ENCODE data around the gene RGL1. TPM values are rescaled to one million over a fixed set of nuclear protein-coding genes. Genes with fewer than 3 reads are reported as not detected.

RGL1 gene
- total and polyA plus RNA-seq, 7 experiments from 2014 or later = 0.90 to 6.2 (median 2.6) TPM

- H3K4me3 Mint-ChIP-seq = no peak overlapping the region
- no peak for DNase-seq
- intact Hi-C loops (cut with micrococcal nuclease) = loop anchor here in 1 of 2 donors (1.0 kb wide), 1 partner anchor 15 kb away; no protein-coding TSS in a partner anchor
- ChIA-PET POLR2A (no interaction called here), CTCF (interaction anchor here (0.6 kb wide), 1 partner anchor 17 kb away, joined by 4 read pairs; no protein-coding TSS in a partner anchor)
- no peaks in the 10 kb centered on the region for H3K27me3 ChIP-seq (ENCODE audit: control insufficient read depth in 2 of 2, insufficient read depth in 2 of 2, low read length in 2 of 2)
- H3K9me3 ChIP-seq (ENCODE audit: control insufficient read depth in 2 of 3, low read length in 3 of 3) = no peaks in the 10 kb centered on the region
- no peak overlapping the region for H3K27ac Mint-ChIP-seq
- H3K36me3 ChIP-seq (ENCODE audit: control insufficient read depth in 2 of 3, insufficient read depth in 3 of 3, low read length in 3 of 3) = no peaks in the 10 kb centered on the region
- no peaks in the 10 kb centered on the region for H3K4me1 ChIP-seq (ENCODE audit: control insufficient read depth in 2 of 2, insufficient read depth in 2 of 2, low read length in 2 of 2)
- peaks cover 0 to 7% (median 2%) of the 10 kb centered on the region in 7 donors for H3K4me1 Mint-ChIP-seq
- H3K4me3 ChIP-seq (ENCODE audit: low read length) = no peak overlapping the region
- no peak overlapping the region for H3K27ac ChIP-seq (ENCODE audit: low read depth, low read length)
- H3K36me3 Mint-ChIP-seq = peaks cover 3 to 52% (median 30%) of the 10 kb centered on the region in 5 donors
- no peaks in the 10 kb centered on the region for H3K9me3 Mint-ChIP-seq
- no peak for ATAC-seq
- H3K27me3 Mint-ChIP-seq = no peaks in the 10 kb centered on the region
Observed at GRCh38 chr1:183903101-183903500, 98.2 kb downstream of the RGL1 start.

- no peaks in the 10 kb centered on the region for H3K27me3 Mint-ChIP-seq
- Histone ChIP-seq H3K4me1 (ENCODE audit: control insufficient read depth in 2 of 2, insufficient read depth in 2 of 2, low read length in 2 of 2) (no peaks in the 10 kb centered on the region), H3K36me3 (ENCODE audit: control insufficient read depth in 2 of 3, insufficient read depth in 3 of 3, low read length in 3 of 3) (peaks cover 0 to 4% (median 0%) of the 10 kb centered on the region in 3 experiments), H3K9me3 (ENCODE audit: control insufficient read depth in 2 of 3, low read length in 3 of 3) (no peaks in the 10 kb centered on the region), H3K27me3 (ENCODE audit: control insufficient read depth in 2 of 2, insufficient read depth in 2 of 2, low read length in 2 of 2) (no peaks in the 10 kb centered on the region), H3K27ac (ENCODE audit: low read depth, low read length) (no peak overlapping the region), H3K4me3 (ENCODE audit: low read length) (no peak overlapping the region)
- no peak overlapping the region for H3K27ac Mint-ChIP-seq
- CTCF ChIA-PET = interaction anchor here (0.6 to 1.7 kb wide), 4 partner anchors 10 to 221 kb away, joined by 4 to 6 read pairs (median 5); no protein-coding TSS in a partner anchor
- intact Hi-C loops (cut with micrococcal nuclease) = no loop called here
- peaks cover 3 to 46% (median 20%) of the 10 kb centered on the region in 5 donors for H3K36me3 Mint-ChIP-seq
- H3K4me1 Mint-ChIP-seq = peaks cover 0 to 8% (median 0%) of the 10 kb centered on the region in 7 donors
- DNase-seq = no peak
- H3K9me3 Mint-ChIP-seq = no peaks in the 10 kb centered on the region
- no peak for ATAC-seq
- no peak overlapping the region for H3K4me3 Mint-ChIP-seq
- POLR2A ChIA-PET = interaction anchor here (0.6 kb wide), 1 partner anchor 271 kb away, joined by 5 read pairs; no protein-coding TSS in a partner anchor
Observed at GRCh38 chr1:183905508-183906113, 100.7 kb downstream of the RGL1 start.

DNA sequence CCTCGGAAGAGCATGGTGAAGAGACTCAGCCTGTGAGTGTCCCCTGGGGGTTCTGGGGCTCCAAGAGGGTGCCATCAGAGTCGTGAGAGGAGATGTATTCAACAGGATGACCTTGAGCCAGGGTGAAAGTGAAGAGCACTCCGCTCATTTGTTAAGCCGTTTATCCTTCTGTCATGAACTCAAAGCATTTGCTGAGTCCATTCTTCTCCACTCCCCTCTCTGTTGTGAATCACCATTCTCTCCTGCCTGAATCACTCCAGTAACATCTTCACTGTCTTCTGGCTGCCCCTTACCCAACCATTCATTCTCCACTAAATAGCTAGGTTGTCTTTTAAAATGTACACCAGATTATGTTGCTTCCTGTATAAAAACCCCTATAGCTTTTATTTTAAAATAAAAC, 102.2 kb downstream of the RGL1 start:
- no peak overlapping the region for H3K27ac ChIP-seq (ENCODE audit: low read depth, low read length)
- Mint-ChIP-seq H3K4me3 (no peak overlapping the region), H3K36me3 (peaks cover 3 to 48% (median 15%) of the 10 kb centered on the region in 5 donors), H3K4me1 (peaks cover 0 to 5% (median 0%) of the 10 kb centered on the region in 7 donors), H3K27ac (no peak overlapping the region), H3K27me3 (no peaks in the 10 kb centered on the region), H3K9me3 (no peaks in the 10 kb centered on the region)
- ChIA-PET CTCF (interaction anchor here (1.5 to 1.6 kb wide), 2 partner anchors 9 to 252 kb away, joined by 5 to 6 read pairs; no protein-coding TSS in a partner anchor), POLR2A (no interaction called here)
- DNase-seq (no peak), ATAC-seq (no peak)
- intact Hi-C loops (cut with micrococcal nuclease) = no loop called here
- no peaks in the 10 kb centered on the region for H3K27me3 ChIP-seq (ENCODE audit: control insufficient read depth in 2 of 2, insufficient read depth in 2 of 2, low read length in 2 of 2)
- no peaks in the 10 kb centered on the region for H3K9me3 ChIP-seq (ENCODE audit: control insufficient read depth in 2 of 3, low read length in 3 of 3)
- H3K4me3 ChIP-seq (ENCODE audit: low read length) = no peak overlapping the region
- H3K4me1 ChIP-seq (ENCODE audit: control insufficient read depth in 2 of 2, insufficient read depth in 2 of 2, low read length in 2 of 2) = no peaks in the 10 kb centered on the region
- H3K36me3 ChIP-seq (ENCODE audit: control insufficient read depth in 2 of 3, insufficient read depth in 3 of 3, low read length in 3 of 3) = peaks cover 0 to 4% (median 0%) of the 10 kb centered on the region in 3 experiments

DNA sequence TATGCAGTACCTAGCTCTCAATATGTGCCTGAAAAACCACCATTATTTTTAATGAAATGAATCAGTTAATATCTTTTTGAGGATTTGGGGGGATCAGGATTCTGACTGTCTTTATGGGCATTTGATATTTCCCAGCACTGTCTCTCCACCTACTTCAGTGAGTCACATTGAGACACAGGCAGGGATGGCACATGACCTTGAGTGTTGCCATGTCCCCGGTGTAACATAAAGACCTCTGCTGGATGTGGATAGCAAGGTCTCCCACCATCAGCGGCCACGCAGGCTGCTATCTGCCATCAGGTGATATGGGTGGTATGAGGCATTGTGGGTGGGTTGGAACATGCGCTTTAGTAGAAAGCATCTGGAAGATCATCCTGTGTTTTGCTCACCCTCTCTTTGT, 103.2 kb downstream of the RGL1 start:
- no peak overlapping the region for H3K4me3 Mint-ChIP-seq
- peaks cover 0 to 5% (median 0%) of the 10 kb centered on the region in 7 donors for H3K4me1 Mint-ChIP-seq
- intact Hi-C loops (cut with micrococcal nuclease) = no loop called here
- ATAC-seq (no peak), DNase-seq (no peak)
- H3K36me3 Mint-ChIP-seq = peaks cover 6 to 48% (median 22%) of the 10 kb centered on the region in 5 donors
- H3K27ac ChIP-seq (ENCODE audit: low read depth, low read length) = no peak overlapping the region
- H3K4me3 ChIP-seq (ENCODE audit: low read length) = no peak overlapping the region
- no peaks in the 10 kb centered on the region for H3K9me3 ChIP-seq (ENCODE audit: control insufficient read depth in 2 of 3, low read length in 3 of 3)
- CTCF ChIA-PET = interaction anchor here (1.5 to 1.6 kb wide), 2 partner anchors 8 to 253 kb away, joined by 5 to 6 read pairs; no protein-coding TSS in a partner anchor
- H3K36me3 ChIP-seq (ENCODE audit: control insufficient read depth in 2 of 3, insufficient read depth in 3 of 3, low read length in 3 of 3) = peaks cover 0 to 4% (median 0%) of the 10 kb centered on the region in 3 experiments
- no peaks in the 10 kb centered on the region for H3K27me3 ChIP-seq (ENCODE audit: control insufficient read depth in 2 of 2, insufficient read depth in 2 of 2, low read length in 2 of 2)
- POLR2A ChIA-PET = interaction anchor here (0.9 kb wide), 1 partner anchor 58 kb away, joined by 3 read pairs; no protein-coding TSS in a partner anchor
- no peaks in the 10 kb centered on the region for H3K9me3 Mint-ChIP-seq
- H3K27me3 Mint-ChIP-seq = no peaks in the 10 kb centered on the region
- H3K4me1 ChIP-seq (ENCODE audit: control insufficient read depth in 2 of 2, insufficient read depth in 2 of 2, low read length in 2 of 2) = no peaks in the 10 kb centered on the region
- H3K27ac Mint-ChIP-seq = no peak overlapping the region

GRCh38 chr1:183909672-183910071, 104.8 kb downstream of the RGL1 start:
- Mint-ChIP-seq H3K4me1 (peaks cover 0 to 5% (median 0%) of the 10 kb centered on the region in 7 donors), H3K4me3 (no peak overlapping the region), H3K9me3 (no peaks in the 10 kb centered on the region), H3K27me3 (no peaks in the 10 kb centered on the region), H3K27ac (no peak overlapping the region), H3K36me3 (peaks cover 10 to 46% (median 20%) of the 10 kb centered on the region in 5 donors)
- ChIA-PET POLR2A (no interaction called here), CTCF (no interaction called here)
- H3K27ac ChIP-seq (ENCODE audit: low read depth, low read length) = no peak overlapping the region
- H3K36me3 ChIP-seq (ENCODE audit: control insufficient read depth in 2 of 3, insufficient read depth in 3 of 3, low read length in 3 of 3) = peaks cover 0 to 4% (median 0%) of the 10 kb centered on the region in 3 experiments
- no peak overlapping the region for H3K4me3 ChIP-seq (ENCODE audit: low read length)
- no peak for ATAC-seq
- DNase-seq = no peak
- no peaks in the 10 kb centered on the region for H3K9me3 ChIP-seq (ENCODE audit: control insufficient read depth in 2 of 3, low read length in 3 of 3)
- H3K4me1 ChIP-seq (ENCODE audit: control insufficient read depth in 2 of 2, insufficient read depth in 2 of 2, low read length in 2 of 2) = no peaks in the 10 kb centered on the region
- intact Hi-C loops (cut with micrococcal nuclease) = loop anchor here in 1 of 2 donors (10.0 kb wide), 1 partner anchor 105 kb away; the partner anchor contains the start of gene RGL1
- no peaks in the 10 kb centered on the region for H3K27me3 ChIP-seq (ENCODE audit: control insufficient read depth in 2 of 2, insufficient read depth in 2 of 2, low read length in 2 of 2)

GRCh38 chr1:183910845-183911244, 105.9 kb downstream of the RGL1 start:
- H3K4me3 Mint-ChIP-seq = no peak overlapping the region
- CTCF ChIA-PET = interaction anchor here (1.1 kb wide), 1 partner anchor 257 kb away, joined by 3 read pairs; no protein-coding TSS in a partner anchor
- Histone ChIP-seq H3K4me3 (ENCODE audit: low read length) (no peak overlapping the region), H3K9me3 (ENCODE audit: control insufficient read depth in 2 of 3, low read length in 3 of 3) (no peaks in the 10 kb centered on the region), H3K36me3 (ENCODE audit: control insufficient read depth in 2 of 3, insufficient read depth in 3 of 3, low read length in 3 of 3) (peaks cover 0 to 4% (median 0%) of the 10 kb centered on the region in 3 experiments), H3K27me3 (ENCODE audit: control insufficient read depth in 2 of 2, insufficient read depth in 2 of 2, low read length in 2 of 2) (no peaks in the 10 kb centered on the region), H3K4me1 (ENCODE audit: control insufficient read depth in 2 of 2, insufficient read depth in 2 of 2, low read length in 2 of 2) (no peaks in the 10 kb centered on the region), H3K27ac (ENCODE audit: low read depth, low read length) (no peak overlapping the region)
- H3K27ac Mint-ChIP-seq = peak overlapping the region in 1 of 9 donors; percentile 60
- DNase-seq = no peak
- H3K9me3 Mint-ChIP-seq = no peaks in the 10 kb centered on the region
- no peak for ATAC-seq
- intact Hi-C loops (cut with micrococcal nuclease) = loop anchor here in 1 of 2 donors (10.0 kb wide), 1 partner anchor 106 kb away; the partner anchor contains the start of gene RGL1
- H3K36me3 Mint-ChIP-seq = peaks cover 7 to 34% (median 18%) of the 10 kb centered on the region in 5 donors
- peaks cover 4 to 10% (median 4%) of the 10 kb centered on the region in 7 donors for H3K4me1 Mint-ChIP-seq
- no peaks in the 10 kb centered on the region for H3K27me3 Mint-ChIP-seq
- POLR2A ChIA-PET = no interaction called here

Data from naive thymus-derived CD4-positive, alpha-beta T cell (primary cell).